Neural crest cell (in vitro differentiated cells): Measurements from ENCODE around the gene CUX1. TPM values are rescaled to one million over a fixed set of nuclear protein-coding genes. Genes with fewer than 3 reads are reported as not detected.

ENCODE experiments used
- DNase-seq: peaks from one replicate; pipeline ENCODE4 v3.0.0; 2021; ENCODE audit warnings: low read depth, mixed read lengths, low spot score
- H3K27ac Mint-ChIP-seq: one replicate; pipeline ENCODE4 v1.8.0; 2021; ENCODE audit warnings: mild to moderate bottlenecking, mixed read lengths; ENCODE audit not compliant: unreplicated experiment
- H3K27me3 Mint-ChIP-seq: 2 replicates; pipeline ENCODE4 v1.8.0; 2021; ENCODE audit warnings: low read depth, mild to moderate bottlenecking, mixed read lengths
- H3K36me3 Mint-ChIP-seq: 2 replicates; pipeline ENCODE4 v1.8.0; 2021; ENCODE audit warnings: low read depth, mild to moderate bottlenecking, mixed read lengths
- H3K4me1 Mint-ChIP-seq: 2 replicates; pipeline ENCODE4 v1.8.0; 2021; ENCODE audit warnings: mixed read lengths
- H3K4me3 Mint-ChIP-seq: one replicate; pipeline ENCODE4 v1.8.0; 2021; ENCODE audit warnings: mild to moderate bottlenecking, mixed read lengths
- H3K9me3 Mint-ChIP-seq: 2 replicates; pipeline ENCODE4 v1.8.0; 2021; ENCODE audit warnings: mixed read lengths
- total RNA-seq: library from RNA; stranded (reverse); gene quantifications from 2 replicates; pipeline ENCODE4 v1.2.1, GENCODE V29; 2021
- TF ChIP-seq, protein P1 (sequence below): fragments of 200-600 bp; sonication (generic); conservative IDR thresholded peaks from 2 replicates; pipeline ENCODE4 v1.5.0; 2021; ENCODE audit warnings: antibody characterized with exemption, mild to moderate bottlenecking

Gene CUX1
- total RNA-seq, 1 donor from 2014 or later = 60.0 TPM

DNA sequence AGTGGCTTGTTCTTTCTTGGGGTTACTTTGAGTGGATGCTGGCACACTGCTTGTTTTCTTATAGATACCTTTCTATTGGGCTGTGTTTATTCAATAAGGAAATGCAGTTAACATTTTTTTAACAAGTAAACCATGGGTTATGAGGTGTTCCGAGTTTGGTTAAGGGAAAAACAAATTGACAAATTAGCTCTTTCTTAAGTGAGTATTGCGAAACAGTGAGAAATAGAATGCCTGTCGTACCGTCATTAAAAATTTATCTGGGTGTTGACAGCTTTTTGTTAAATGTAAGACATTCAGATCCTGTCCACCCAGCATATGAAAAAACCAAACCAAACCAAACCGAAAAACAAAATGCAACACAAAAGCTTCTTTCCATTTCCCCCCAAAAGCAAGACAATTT is 6.2 kb downstream of the CUX1 start:
- H3K4me1 Mint-ChIP-seq = peaks cover 55% of the 10 kb centered on the region
- H3K4me3 Mint-ChIP-seq = peak overlapping the region; percentile 44
- DNase-seq = no peak
- no peaks in the 10 kb centered on the region for H3K36me3 Mint-ChIP-seq
- H3K27ac Mint-ChIP-seq = no peak overlapping the region
- no peaks in the 10 kb centered on the region for H3K9me3 Mint-ChIP-seq
- H3K27me3 Mint-ChIP-seq = peaks cover 7% of the 10 kb centered on the region
- TF ChIP-seq, protein P1, sequence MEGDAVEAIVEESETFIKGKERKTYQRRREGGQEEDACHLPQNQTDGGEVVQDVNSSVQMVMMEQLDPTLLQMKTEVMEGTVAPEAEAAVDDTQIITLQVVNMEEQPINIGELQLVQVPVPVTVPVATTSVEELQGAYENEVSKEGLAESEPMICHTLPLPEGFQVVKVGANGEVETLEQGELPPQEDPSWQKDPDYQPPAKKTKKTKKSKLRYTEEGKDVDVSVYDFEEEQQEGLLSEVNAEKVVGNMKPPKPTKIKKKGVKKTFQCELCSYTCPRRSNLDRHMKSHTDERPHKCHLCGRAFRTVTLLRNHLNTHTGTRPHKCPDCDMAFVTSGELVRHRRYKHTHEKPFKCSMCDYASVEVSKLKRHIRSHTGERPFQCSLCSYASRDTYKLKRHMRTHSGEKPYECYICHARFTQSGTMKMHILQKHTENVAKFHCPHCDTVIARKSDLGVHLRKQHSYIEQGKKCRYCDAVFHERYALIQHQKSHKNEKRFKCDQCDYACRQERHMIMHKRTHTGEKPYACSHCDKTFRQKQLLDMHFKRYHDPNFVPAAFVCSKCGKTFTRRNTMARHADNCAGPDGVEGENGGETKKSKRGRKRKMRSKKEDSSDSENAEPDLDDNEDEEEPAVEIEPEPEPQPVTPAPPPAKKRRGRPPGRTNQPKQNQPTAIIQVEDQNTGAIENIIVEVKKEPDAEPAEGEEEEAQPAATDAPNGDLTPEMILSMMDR = no peak

DNA sequence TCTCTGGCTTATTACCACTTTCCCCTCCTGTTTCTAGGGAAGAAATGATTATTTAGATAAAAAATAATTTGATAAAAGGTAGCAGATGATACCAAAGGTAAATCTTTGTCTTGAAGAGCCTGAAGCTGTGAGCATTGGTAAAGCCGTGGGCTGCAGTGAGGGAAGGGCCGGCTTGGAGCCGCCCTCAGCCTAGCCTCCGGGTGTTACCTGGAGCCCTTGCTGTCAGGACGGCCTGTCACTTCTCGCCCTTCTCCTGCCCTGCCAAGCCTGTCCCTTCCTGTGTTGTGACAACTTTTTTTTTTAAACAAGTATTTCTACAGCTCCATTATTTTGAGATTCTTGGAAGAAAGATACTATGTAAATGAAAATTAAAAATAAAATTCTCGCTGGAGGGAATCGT is 7.0 kb downstream of the CUX1 start:
- H3K36me3 Mint-ChIP-seq = no peaks in the 10 kb centered on the region
- H3K9me3 Mint-ChIP-seq = no peaks in the 10 kb centered on the region
- H3K4me3 Mint-ChIP-seq = no peak overlapping the region
- H3K4me1 Mint-ChIP-seq = peaks cover 51% of the 10 kb centered on the region
- peaks cover 5% of the 10 kb centered on the region for H3K27me3 Mint-ChIP-seq
- TF ChIP-seq, protein P1 = no peak
- no peak for DNase-seq
- H3K27ac Mint-ChIP-seq = no peak overlapping the region

DNA sequence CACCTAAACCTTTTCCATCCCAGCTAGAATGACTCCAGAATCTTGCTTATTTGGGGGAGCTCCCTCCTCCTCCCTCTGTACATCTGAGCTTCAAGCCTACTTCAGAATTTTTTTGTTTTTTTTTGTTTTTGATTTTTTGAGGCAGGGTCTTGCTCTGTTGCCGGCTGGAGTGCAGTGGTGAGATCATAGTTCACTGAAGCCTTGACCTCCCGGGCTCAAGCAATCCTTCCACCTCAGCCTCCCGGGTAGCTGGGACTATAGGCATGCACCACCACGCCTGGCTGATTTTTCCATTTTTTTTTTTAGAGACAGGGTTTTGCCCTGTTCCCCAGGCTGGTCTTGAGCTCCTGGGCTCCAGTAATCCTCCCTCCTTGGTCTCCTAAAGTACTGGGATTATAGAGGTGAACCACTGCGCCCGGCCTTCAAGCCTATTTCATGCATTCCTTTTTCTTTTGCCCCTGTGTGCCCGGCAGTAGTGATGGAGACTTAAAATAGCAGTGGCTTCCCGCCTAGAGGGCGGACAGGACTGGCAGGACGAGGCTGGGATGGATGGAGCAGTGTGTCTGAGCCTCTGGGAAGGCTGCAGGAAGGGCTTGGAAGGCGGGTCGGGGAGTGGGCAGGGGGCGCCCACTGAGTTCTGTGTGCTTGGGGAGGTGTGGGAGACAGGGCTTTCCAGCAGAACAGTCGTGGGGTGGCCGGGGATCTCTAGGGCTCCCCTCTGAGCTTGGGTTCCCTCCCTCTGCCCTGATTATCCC is 8.8 kb downstream of the CUX1 start:
- no peaks in the 10 kb centered on the region for H3K9me3 Mint-ChIP-seq
- H3K27ac Mint-ChIP-seq = no peak overlapping the region
- TF ChIP-seq, protein P1 = no peak
- H3K4me1 Mint-ChIP-seq = peaks cover 37% of the 10 kb centered on the region
- peak overlapping the region; percentile 1 for H3K4me3 Mint-ChIP-seq
- no peaks in the 10 kb centered on the region for H3K27me3 Mint-ChIP-seq
- H3K36me3 Mint-ChIP-seq = no peaks in the 10 kb centered on the region
- DNase-seq = no peak

DNA sequence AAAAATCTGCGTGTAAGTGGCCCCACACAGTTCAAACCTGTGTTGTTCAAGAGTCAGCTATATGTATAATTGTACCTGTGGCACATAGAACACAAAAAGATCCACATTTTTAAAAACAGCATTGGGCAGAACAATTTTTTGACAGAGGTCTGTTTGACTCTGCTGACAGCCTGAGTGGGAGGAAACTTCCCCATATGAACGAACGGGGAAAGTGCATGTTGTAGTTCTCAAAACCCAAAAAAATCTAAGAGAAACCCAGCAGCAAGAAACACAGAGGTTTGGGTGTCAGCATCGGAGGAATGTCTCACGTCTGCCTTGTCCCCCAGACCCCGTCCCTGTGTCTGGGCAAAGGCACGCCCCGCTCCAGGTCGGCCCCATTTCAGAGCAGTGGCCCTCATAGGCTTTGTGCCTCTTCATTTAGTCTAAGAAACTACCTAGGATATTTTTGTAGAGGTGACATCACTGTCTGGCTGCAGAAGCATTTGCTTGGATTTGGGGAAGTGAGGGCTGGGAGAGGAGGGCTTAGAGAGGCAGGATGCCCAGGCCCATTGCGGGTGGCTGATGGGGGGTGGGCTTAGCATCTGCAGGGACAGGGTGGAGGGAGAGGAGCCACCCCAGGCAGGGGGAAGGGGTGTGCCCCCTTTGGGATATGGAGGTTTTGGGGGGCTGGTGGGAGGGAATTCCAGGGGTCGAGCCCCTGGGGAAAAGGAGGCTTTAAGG is 11.0 kb downstream of the CUX1 start:
- Mint-ChIP-seq H3K27ac (no peak overlapping the region), H3K4me1 (peaks cover 37% of the 10 kb centered on the region), H3K4me3 (no peak overlapping the region)

DNA sequence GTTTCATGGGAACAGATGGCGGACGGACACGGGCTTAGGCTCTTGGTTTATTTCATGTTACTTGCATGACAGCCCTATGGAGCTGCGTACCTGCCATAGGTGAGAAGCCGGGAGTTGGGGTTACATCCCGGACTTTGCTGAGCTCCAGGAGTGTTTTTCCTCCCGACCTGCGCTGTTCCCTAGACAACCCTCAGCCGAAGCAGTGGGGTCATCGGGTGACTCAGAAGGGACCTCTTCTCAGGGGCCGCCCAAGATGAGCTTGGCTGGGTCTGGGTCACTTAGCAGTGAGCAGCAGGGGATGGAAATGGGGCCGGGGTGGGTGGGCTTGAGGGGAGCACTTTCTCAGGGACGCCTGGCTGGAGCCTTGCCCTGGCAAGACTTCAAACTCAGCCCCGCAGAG is 11.9 kb downstream of the CUX1 start:
- H3K4me3 Mint-ChIP-seq = no peak overlapping the region
- no peaks in the 10 kb centered on the region for H3K36me3 Mint-ChIP-seq
- no peaks in the 10 kb centered on the region for H3K9me3 Mint-ChIP-seq
- H3K27ac Mint-ChIP-seq = no peak overlapping the region
- no peak for DNase-seq
- TF ChIP-seq, protein P1 = no peak
- peaks cover 33% of the 10 kb centered on the region for H3K4me1 Mint-ChIP-seq
- no peaks in the 10 kb centered on the region for H3K27me3 Mint-ChIP-seq

More for the DNA sequence above, 11.0 kb downstream of the CUX1 start:
- no peaks in the 10 kb centered on the region for H3K27me3 Mint-ChIP-seq
- H3K36me3 Mint-ChIP-seq = no peaks in the 10 kb centered on the region
- H3K9me3 Mint-ChIP-seq = no peaks in the 10 kb centered on the region
- no peak for DNase-seq
- TF ChIP-seq, protein P1 = no peak
